HG03378 (cell line): Measurements from ENCODE around the gene MANSC4.
"Not testable (repeated sequence)": the region's sequence is repeated elsewhere in the genome, so short reads cannot be mapped to it uniquely, and the experiment has no call there.

Experiments
- ATAC-seq: cut with Tn5 transposase; IDR thresholded peaks from one replicate; pipeline ENCODE4 v1.9.1; 2021; ENCODE audit warnings: mild to moderate bottlenecking, moderate library complexity; ENCODE audit not compliant: unreplicated experiment

Gene MANSC4

GRCh38 chr12:27756670-27757195 lies 23.3 kb downstream of the MANSC4 start:
- no peak for ATAC-seq

DNA sequence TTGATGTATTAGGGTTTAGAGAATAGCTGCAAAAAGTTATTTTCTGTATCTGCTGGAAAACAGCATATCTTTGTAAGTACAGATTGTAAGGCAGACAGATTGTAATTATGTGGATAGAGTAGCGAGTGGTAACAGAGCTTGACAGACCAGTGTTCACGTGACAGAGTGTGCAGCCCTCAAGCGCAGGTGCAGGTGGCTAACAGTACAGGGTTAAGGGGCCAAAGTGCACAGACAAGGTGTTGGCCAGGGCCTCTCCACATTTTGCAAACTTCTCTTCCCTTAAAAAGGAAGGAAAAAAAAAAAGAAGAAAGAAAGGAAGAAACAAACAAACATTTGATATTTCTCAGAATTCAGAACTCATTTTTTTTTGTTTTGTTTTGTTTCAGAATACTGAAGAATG lies 25.2 kb downstream of the MANSC4 start:
- no peak for ATAC-seq

GRCh38 chr12:27751386-27752047 lies 28.5 kb downstream of the MANSC4 start:
- no peak for ATAC-seq

DNA sequence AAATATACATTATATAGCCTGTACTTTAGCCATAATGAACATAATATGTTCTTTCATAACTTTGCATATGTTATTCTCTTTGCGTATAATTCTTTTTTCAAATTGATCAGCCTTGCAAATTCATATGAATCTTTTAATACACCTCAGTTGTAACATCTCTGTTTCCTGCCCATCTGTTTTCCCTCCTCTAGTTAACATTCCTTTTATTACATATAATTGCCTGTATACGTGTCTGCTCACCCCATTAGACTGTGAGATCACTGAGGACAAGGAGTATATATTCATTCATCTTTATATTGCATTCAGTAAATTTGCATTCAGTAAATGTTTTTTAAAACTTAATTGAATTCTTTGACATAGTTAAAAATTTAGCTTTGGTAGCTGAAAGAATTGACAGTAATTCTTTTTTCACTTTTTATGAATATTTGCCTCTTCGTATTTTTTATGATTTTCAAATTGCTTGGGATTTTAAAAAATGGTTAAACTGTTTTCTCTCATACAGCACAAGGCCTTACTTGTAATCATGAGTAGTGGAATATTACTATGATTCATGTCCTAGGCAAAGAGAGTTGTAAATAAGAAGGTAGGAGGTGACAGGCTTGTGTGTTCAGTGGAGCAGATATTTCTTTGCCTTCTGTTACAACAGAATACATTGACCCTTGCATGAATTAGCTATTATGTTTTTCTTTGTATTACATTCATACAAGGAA lies 32.8 kb downstream of the MANSC4 start:
- ATAC-seq, result no peak

DNA sequence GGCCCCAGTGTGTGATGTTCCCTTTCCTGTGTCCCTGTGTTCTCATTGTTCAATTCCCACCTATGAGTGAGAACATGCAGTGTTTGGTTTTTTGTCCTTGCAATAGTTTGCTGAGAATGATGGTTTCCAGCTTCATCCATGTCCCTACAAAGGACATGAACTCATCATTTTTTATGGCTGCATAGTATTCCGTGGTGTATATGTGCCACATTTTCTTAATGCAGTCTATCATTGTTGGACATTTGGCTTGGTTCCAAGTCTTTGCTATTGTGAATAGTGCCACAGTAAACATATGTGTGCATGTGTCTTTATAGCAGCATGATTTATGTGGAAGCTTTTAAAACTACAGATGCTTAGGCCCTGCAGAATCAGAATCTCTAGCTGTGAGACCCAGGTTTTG lies 34.3 kb downstream of the MANSC4 start:
- not testable (repeated sequence) for ATAC-seq

DNA sequence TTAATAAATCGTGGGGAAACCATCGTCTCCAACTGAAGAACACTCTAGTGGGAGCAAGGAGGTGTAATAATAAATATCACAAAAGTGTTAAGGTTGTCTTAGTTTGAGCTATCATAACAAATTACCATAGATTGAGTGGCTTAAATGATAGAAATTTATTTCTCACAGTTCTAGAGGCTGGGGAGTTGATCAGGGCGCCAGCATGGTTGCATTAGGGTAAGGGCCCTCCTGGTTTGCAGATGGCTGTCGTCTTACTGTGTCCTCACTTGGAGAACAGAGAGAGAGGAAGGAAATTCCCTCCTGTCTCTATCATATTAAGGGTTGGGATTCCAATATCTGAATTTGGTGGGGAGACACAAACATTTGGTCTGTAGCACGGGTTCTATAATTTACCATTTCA lies 36.4 kb downstream of the MANSC4 start:
- no peak for ATAC-seq

GRCh38 chr12:27734321-27734720 lies 45.7 kb downstream of the MANSC4 start:
- ATAC-seq, result not testable (repeated sequence)

DNA sequence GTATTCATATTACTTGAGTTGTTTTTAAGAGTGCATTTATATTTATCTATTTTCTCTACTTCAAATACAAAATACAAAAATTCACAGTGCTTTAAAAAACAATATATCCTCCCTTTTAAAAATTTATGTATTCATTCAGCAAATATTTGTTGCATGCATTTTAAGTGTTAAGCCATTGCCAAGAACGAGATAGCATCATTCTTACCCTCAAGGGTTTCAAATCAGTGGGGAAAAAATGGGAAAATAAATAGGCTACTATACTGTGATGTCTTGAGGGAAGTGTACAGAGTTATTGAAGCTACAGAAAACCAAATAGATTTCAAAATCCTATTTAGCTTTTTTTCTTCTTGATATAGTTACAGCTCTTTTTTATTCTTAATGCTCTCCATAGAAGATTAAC lies 46.2 kb downstream of the MANSC4 start:
- ATAC-seq, result no peak

- ATAC-seq, result peak; percentile 69
These were observed 46.9 kb downstream of the MANSC4 start for GRCh38 chr12:27733052-27733656.

DNA sequence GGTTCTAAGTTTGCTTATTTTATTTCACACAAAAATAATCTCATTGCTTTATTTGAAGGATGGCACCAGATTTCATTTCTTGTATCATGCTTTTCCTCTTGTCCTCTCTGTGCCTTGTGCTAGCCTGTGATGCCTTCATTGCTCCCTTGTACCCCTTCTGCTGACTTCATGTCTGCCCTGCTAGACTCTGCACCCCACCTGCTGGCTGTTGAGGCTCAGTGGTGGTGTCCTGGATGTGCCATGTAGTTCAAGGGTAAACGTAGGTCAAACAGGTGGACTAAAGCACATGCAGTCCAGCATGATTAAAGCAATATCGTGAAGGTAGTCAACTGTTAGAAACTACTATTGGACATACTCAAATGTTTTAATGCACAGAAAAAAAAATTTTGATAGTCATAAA lies 47.8 kb downstream of the MANSC4 start:
- ATAC-seq, result peak; percentile 47

GRCh38 chr12:27730097-27730588 lies 49.9 kb downstream of the MANSC4 start:
- ATAC-seq, result no peak

DNA sequence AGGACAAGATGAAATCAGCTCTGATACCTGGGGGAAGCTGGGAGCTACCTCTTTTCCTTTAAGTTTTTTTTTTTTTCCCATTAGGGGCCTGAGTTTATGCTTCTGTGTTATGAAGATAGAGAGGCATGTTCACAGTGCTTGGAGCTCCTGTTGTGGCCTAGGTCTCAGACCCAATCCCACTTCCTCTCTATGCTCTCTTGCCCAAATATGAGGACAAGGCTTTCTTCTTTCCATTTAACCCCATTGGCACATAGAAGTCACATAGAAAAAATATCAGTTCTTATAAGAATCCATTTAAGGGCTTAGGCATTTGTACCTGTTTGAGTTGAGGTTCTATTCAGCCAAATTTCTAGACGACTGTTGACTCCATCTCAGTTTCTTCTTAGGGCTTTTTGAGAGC lies 56.8 kb downstream of the MANSC4 start:
- ATAC-seq, result no peak
